Peyer's patch (tissue), 4 donors: ENCODE results near the gene TNPO2. TPM values are rescaled to one million over a fixed set of nuclear protein-coding genes. Genes with fewer than 3 reads are reported as not detected.

Source experiments
- DNase-seq, 3 donors: peaks; one replicate each; pipeline ENCODE4 v3.0.0-alpha.2; 2017 to 2019
- H3K27ac ChIP-seq, 4 donors: fragments of 200-600 bp; sonication (generic); one replicate each; pipeline ENCODE4 v1.5.1; 2016 to 2019
- H3K27me3 ChIP-seq, 2 donors: fragments of 200-600 bp; sonication (generic); one replicate each; pipeline ENCODE4 v1.5.1; 2019
- H3K36me3 ChIP-seq, 3 donors: fragments of 200-600 bp; sonication (generic); one replicate each; pipeline ENCODE4 v1.5.1; 2016 to 2019
- H3K4me1 ChIP-seq, 4 donors: fragments of 200-600 bp; sonication (generic); one replicate each; pipeline ENCODE4 v1.5.1; 2016 to 2019
- H3K4me3 ChIP-seq, 4 donors: fragments of 200-600 bp; sonication (generic); 1 replicate in 3 of 4; 2 replicates in 1 of 4; pipeline ENCODE4 v1.5.1; 2016 to 2019; ENCODE audit warnings: mild to moderate bottlenecking in 1 of 4
- H3K9me3 ChIP-seq, 4 donors: fragments of 200-600 bp; sonication (generic); one replicate each; pipeline ENCODE4 v1.5.1; 2016 to 2019; ENCODE audit warnings: mild to moderate bottlenecking in 1 of 4
- POLR2A ChIP-seq, 2 donors: fragments of 450-650 bp; IDR thresholded peaks; one replicate each; pipeline ENCODE4 v1.5.1; 2017; ENCODE audit warnings: antibody characterized with exemption in 2 of 2, mild to moderate bottlenecking in 2 of 2, moderate library complexity in 2 of 2
- total RNA-seq, 4 donors: library from RNA; depleted of rRNA; stranded (reverse); fragments of >200 nt; gene quantifications; one replicate each; pipeline ENCODE4 v1.1.0, GENCODE V29; 2016
- TF ChIP-seq, protein P1 (sequence below), 6 experiments: fragments of 450-650 bp in 4 of 6; fragments of 200-600 bp in 2 of 6; sonication (generic) in 1 of 6; IDR thresholded peaks; one replicate each; pipeline ENCODE4 v1.5.1; 2017 to 2019; ENCODE audit warnings: antibody characterized with exemption in 6 of 6, mild to moderate bottlenecking in 3 of 6, moderate library complexity in 1 of 6

The TNPO2 gene
- total RNA-seq, 4 donors from 2014 or later = 39.1 to 131 (median 103) TPM

DNA sequence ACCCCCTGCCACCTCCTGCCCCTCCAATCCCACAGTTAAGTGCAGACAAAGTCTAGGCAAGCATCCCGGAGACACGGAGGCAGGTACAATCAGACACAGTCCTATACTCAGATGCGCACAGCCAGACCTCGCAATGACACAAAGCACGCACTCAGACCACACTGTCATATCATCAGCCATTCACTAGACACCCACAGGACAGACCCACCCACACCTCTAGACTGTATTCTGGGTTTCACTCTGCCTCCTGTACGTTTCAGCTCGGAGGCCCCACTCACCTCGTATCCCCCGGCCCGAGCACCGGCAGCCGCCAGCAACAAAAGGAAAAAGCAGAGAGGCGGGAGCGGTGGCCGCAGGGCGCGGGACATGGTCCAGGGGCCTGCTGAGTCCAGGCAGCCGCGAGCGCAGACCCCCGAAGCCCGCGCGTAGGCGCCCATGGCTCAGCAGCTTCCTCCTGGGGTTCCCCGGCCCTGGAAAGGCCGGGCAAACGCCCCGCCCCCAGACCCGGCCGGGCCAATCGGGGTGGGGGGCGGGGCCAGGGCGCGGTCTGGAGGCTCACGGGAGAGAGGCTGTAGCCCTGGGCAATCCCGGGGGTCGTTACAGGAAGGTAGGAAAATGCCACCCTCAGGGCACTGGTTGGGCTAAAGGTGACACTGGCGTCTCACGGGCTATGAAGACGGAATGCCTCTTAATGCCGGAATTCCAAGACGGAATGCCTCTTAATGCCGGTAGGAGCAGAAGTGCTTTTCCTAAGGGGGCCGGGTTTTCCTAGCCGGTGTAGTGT lies 57.3 kb downstream of the TNPO2 start, which contains the start of the genes MAN2B1 and WDR83:
MAN2B1 (minus strand) TSS at position 478 of the 784 bp plus-strand sequence; CDS start at position 437, 41 bp downstream.
WDR83 (plus strand) TSS at position 543 of the 784 bp plus-strand sequence. CDS start 2,984 bp downstream, outside the sequence.
- peak within 1 kb of the TSS; percentile 72 to 96 (median 74) for H3K27ac ChIP-seq
- TF ChIP-seq POLR2A (IDR thresholded peaks at IDR 0.05) = peak in 1 of 2 donors; percentile 14
- TF ChIP-seq, protein P1, sequence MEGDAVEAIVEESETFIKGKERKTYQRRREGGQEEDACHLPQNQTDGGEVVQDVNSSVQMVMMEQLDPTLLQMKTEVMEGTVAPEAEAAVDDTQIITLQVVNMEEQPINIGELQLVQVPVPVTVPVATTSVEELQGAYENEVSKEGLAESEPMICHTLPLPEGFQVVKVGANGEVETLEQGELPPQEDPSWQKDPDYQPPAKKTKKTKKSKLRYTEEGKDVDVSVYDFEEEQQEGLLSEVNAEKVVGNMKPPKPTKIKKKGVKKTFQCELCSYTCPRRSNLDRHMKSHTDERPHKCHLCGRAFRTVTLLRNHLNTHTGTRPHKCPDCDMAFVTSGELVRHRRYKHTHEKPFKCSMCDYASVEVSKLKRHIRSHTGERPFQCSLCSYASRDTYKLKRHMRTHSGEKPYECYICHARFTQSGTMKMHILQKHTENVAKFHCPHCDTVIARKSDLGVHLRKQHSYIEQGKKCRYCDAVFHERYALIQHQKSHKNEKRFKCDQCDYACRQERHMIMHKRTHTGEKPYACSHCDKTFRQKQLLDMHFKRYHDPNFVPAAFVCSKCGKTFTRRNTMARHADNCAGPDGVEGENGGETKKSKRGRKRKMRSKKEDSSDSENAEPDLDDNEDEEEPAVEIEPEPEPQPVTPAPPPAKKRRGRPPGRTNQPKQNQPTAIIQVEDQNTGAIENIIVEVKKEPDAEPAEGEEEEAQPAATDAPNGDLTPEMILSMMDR (IDR thresholded peaks at IDR 0.05) = no peak
- peak; percentile 85 to 90 (median 88) for DNase-seq
- no peaks in the 10 kb centered on the region for H3K27me3 ChIP-seq
- H3K4me1 ChIP-seq = peaks cover 0 to 42% (median 25%) of the 10 kb centered on the region in 4 donors
- H3K9me3 ChIP-seq = no peaks in the 10 kb centered on the region
- H3K4me3 ChIP-seq = peak within 1 kb of the TSS; percentile 61 to 92 (median 88)
- peaks cover 0 to 36% (median 0%) of the 10 kb centered on the region in 3 donors for H3K36me3 ChIP-seq

DNA sequence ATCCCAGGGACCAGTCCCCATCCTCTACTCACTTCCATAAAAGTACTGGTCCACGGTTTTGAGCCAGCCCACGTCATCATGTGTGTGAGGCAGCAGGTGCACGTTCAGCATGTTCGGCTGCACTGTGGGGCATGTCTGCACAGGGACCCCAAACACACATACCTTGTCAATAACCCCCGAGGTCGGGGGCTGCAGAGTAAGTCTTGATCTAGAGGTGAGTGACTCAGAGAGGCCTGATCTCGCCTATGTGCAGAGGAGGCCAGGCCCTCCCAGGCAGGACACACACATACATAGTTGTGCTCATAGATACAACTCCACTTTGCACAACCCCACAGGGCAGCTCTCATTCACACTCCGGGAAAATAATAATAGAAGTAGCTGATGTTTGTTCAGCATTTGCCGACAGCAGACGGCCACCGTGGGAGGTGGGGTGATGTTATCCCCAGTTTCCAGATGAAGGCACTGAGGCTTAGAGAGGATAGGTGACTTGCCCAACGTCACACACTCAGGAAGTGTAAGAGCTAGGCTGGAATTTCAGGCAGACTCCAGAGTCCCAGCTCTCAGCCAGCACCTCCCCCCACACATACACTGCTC lies 58.0 kb downstream of the TNPO2 start:
- peaks cover 0 to 39% (median 24%) of the 10 kb centered on the region in 4 donors for H3K4me1 ChIP-seq
- no peaks in the 10 kb centered on the region for H3K27me3 ChIP-seq
- peaks cover 0 to 43% (median 0%) of the 10 kb centered on the region in 3 donors for H3K36me3 ChIP-seq
- DNase-seq = peak in 1 of 3 donors; percentile 59
- no peak for TF ChIP-seq POLR2A (IDR thresholded peaks at IDR 0.05)
- TF ChIP-seq, protein P1 (IDR thresholded peaks at IDR 0.05) = no peak
- peak overlapping the region; percentile 72 to 96 (median 74) for H3K27ac ChIP-seq
- H3K9me3 ChIP-seq = no peaks in the 10 kb centered on the region
- H3K4me3 ChIP-seq = peak overlapping the region; percentile 61 to 92 (median 88)

DNA sequence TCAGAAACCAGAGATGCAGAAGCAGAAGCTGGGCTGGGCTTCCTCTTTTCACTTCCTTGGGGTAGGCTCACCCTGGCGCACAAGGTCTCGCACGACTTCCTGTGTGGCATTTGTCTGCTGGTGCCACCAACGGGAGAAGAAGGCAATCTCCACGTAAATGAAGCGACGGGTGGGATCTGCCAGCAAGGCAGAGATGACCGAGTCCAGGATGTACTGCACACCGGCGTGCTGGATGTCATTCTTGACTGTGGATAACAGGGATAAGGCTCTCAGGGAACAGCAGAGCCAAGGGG lies 58.5 kb downstream of the TNPO2 start:
- Histone ChIP-seq H3K36me3 (peaks cover 0 to 49% (median 0%) of the 10 kb centered on the region in 3 donors), H3K4me1 (peaks cover 0 to 35% (median 21%) of the 10 kb centered on the region in 4 donors), H3K27ac (peak overlapping the region in 2 of 4 donors; percentile 72 to 96), H3K27me3 (no peaks in the 10 kb centered on the region), H3K4me3 (peak overlapping the region in 2 of 4 donors; percentile 61 to 86), H3K9me3 (no peaks in the 10 kb centered on the region)
- DNase-seq = peak in 2 of 3 donors; percentile 88 to 89
- TF ChIP-seq, protein P1 (IDR thresholded peaks at IDR 0.05) = no peak
- no peak for TF ChIP-seq POLR2A (IDR thresholded peaks at IDR 0.05)

DNA sequence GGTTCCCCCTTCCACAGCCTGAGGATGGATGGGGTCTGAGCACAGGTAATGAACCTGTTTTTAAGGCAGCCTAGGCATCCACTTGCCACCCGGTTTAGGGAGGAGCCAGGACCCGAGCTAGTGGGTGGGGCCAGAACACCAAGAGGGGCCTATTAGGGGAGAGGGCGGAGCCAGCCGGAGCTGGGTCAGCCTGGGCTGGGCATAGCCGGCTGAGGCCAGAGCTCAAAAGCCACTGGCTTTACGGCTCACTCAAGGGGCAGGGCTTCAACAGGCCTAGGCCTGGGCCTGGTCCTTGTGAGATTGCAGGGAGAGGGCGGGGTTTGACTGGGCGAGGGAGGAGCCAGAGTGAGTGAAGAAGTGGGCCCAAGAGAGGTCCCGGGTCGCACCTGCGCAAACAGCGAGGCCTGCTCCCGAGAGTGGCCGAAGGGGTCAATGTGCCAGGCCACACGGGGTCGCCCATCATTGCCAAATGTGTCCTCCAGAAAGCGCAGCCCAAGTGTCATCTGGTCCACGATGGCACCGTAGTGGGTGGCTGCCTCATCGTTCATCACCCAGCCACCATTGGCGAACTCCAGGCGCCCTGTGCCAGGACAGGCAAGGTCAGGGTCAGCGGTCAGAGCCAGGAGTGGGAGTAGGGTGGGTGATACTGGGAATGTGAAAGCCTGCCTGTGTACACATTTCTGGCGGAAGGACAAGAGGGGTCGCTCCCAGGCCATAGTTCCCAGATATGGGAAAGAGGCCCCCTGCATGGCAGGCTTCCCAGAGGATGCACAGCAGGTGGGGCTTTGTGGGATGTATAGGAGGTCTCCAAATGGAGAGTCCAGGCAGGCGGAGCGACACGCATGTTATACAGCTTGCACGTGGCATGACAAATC lies 59.1 kb downstream of the TNPO2 start:
- Histone ChIP-seq H3K27ac (peak overlapping the region in 1 of 4 donors; percentile 96), H3K9me3 (no peaks in the 10 kb centered on the region), H3K36me3 (peaks cover 0 to 55% (median 0%) of the 10 kb centered on the region in 3 donors), H3K27me3 (no peaks in the 10 kb centered on the region), H3K4me1 (peaks cover 0 to 31% (median 19%) of the 10 kb centered on the region in 4 donors), H3K4me3 (no peak overlapping the region)
- no peak for DNase-seq
- no peak for TF ChIP-seq POLR2A (IDR thresholded peaks at IDR 0.05)
- TF ChIP-seq, protein P1 (IDR thresholded peaks at IDR 0.05) = no peak

DNA sequence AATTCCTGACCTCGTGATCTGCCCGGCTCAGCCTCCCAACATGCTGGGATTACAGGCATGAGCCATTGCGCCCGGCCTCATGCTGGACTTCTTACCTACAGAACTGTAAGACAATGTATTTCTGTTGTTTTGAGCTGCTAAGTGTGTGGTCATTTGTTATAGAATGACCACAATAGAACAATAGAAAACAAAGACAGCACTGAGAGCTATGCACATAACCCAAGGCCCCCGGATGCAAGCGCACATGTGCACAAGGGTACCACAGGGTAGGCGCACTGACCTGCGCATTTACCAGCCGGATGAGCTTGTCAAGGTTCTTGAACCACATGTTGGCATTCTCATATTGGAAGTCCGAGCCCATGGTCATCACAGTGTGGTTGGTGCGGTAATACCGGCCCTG lies 62.8 kb downstream of the TNPO2 start:
- Histone ChIP-seq H3K27me3 (no peaks in the 10 kb centered on the region), H3K9me3 (no peaks in the 10 kb centered on the region), H3K4me3 (no peak overlapping the region), H3K36me3 (peaks cover 0 to 79% (median 0%) of the 10 kb centered on the region in 3 donors), H3K4me1 (peaks cover 0 to 15% (median 3%) of the 10 kb centered on the region in 4 donors), H3K27ac (no peak overlapping the region)
- TF ChIP-seq, protein P1 (IDR thresholded peaks at IDR 0.05) = no peak
- no peak for TF ChIP-seq POLR2A (IDR thresholded peaks at IDR 0.05)
- DNase-seq = no peak
